Panc1 (cell line): ENCODE results near the gene ACER3. TPM values are rescaled to one million over a fixed set of nuclear protein-coding genes. Genes with fewer than 3 reads are reported as not detected.

Experiments
- ATAC-seq: fragments of 200-7000 bp; cut with Tn5 transposase; 2 replicates; pipeline ENCODE4 v1.9.1; 2020; ENCODE audit warnings: mild to moderate bottlenecking, moderate library complexity
- Bru-seq: library from RNA; stranded (reverse); fragments of 400-500 nt; gene quantifications from one replicate; lab custom pipeline; 2021; lab: Mats Ljungman, UMichigan
- BruChase-seq, 2 experiments: library from RNA; stranded (reverse); fragments of 400-500 nt; gene quantifications; one replicate each; lab custom pipeline; 2021; lab: Mats Ljungman, UMichigan
- BruUV-seq: library from RNA; stranded (reverse); fragments of 400-500 nt; replicated peaks from 2 replicates; lab custom pipeline; 2021; lab: Mats Ljungman, UMichigan
- CTCF ChIA-PET: fragments of 300-600 bp; sonication (Branson Sonifier 250); formaldehyde crosslinking; loops from one replicate; lab custom pipeline; 2022; ENCODE audit warnings: antibody characterized with exemption; lab: Charles Lee
- POLR2A ChIA-PET: fragments of 300-600 bp; sonication (Branson Sonifier 250); formaldehyde crosslinking; loops from one replicate; lab custom pipeline; 2022; ENCODE audit warnings: antibody characterized with exemption; lab: Charles Lee
- DNase-seq: peaks from one replicate; pipeline ENCODE4 v3.0.0-alpha.2; 2010; ENCODE audit warnings: low read depth, low spot score
- H3K27ac ChIP-seq: 2 replicates; pipeline ENCODE4 v1.5.1; 2011; ENCODE audit warnings: mild to moderate bottlenecking, low read length, inconsistent platforms
- H3K27me3 ChIP-seq: fragments of 200-500 bp; sonication (Bioruptor generic); 2 replicates; pipeline ENCODE4 v1.6.0; 2014; ENCODE audit warnings: low read length, inconsistent platforms; ENCODE audit not compliant: control insufficient read depth, insufficient read depth
- H3K36me3 ChIP-seq: fragments of 200-500 bp; sonication (Bioruptor generic); 2 replicates; pipeline ENCODE4 v1.5.1; 2014; ENCODE audit warnings: inconsistent platforms, mild to moderate bottlenecking, low read length, moderate library complexity; ENCODE audit not compliant: control insufficient read depth, insufficient read depth
- H3K4me1 ChIP-seq: 2 replicates; pipeline ENCODE4 v1.5.1; 2011; ENCODE audit warnings: inconsistent platforms, mild to moderate bottlenecking, low read length, moderate library complexity; ENCODE audit not compliant: control insufficient read depth, insufficient read depth
- H3K4me3 ChIP-seq, 2 experiments: 2 replicates each; pipeline ENCODE4 v1.5.1; 2011 to 2012; ENCODE audit warnings: low read depth in 2 of 2, low read length in 2 of 2, mild to moderate bottlenecking in 2 of 2, inconsistent platforms in 1 of 2, moderate library complexity in 1 of 2
- H3K9me3 ChIP-seq: fragments of 200-500 bp; sonication (Bioruptor generic); 2 replicates; pipeline ENCODE4 v1.5.1; 2014; ENCODE audit warnings: low read depth, mild to moderate bottlenecking, inconsistent platforms, low read length, moderate library complexity; ENCODE audit not compliant: control insufficient read depth, insufficient read depth
- POLR2AphosphoS5 ChIP-seq: IDR thresholded peaks from 2 replicates; pipeline ENCODE4 v1.6.1; 2012; ENCODE audit warnings: mild to moderate bottlenecking, low read depth, low read length, moderate library complexity
- SIN3A ChIP-seq: IDR thresholded peaks from 2 replicates; pipeline ENCODE4 v1.6.1; 2012; ENCODE audit warnings: low read depth, mild to moderate bottlenecking, low read length, moderate library complexity, borderline replicate concordance; ENCODE audit not compliant: insufficient read depth
- TCF7L2 ChIP-seq: IDR thresholded peaks from 2 replicates; pipeline ENCODE4 v1.6.1; 2011; ENCODE audit warnings: mild to moderate bottlenecking, low read depth, low read length, inconsistent platforms
- in situ Hi-C: cut with HindIII; loops from 2 replicates; pipeline ENCODE4 v1.10.0; 2016; ENCODE audit warnings: low sequenced_read_pairs, low pct_unique_long_range_greater_than_20kb
- intact Hi-C: fragments of 100-400 bp; cut with micrococcal nuclease; formaldehyde crosslinking; loops from one replicate; pipeline ENCODE4 v1.10.0; 2022; ENCODE audit not compliant: unreplicated experiment
- long read RNA-seq: library from polyadenylated mRNA; unstranded; transcript quantifications from one replicate; pipeline ENCODE4 v2.0.0, GENCODE V29; 2021; ENCODE audit not compliant: unreplicated experiment
- polyA plus RNA-seq: library from polyadenylated mRNA; unstranded; fragments of >200 nt; gene quantifications from one replicate; pipeline ENCODE4 v1.2.1, GENCODE V29; 2012; ENCODE audit warnings: missing spikeins; ENCODE audit not compliant: insufficient read length
- total RNA-seq: library from RNA; stranded (reverse); gene quantifications from one replicate; pipeline ENCODE4 v1.2.1, GENCODE V29; 2021; ENCODE audit not compliant: unreplicated experiment
- TF ChIP-seq, protein P1 (sequence below): fragments of 450-650 bp; IDR thresholded peaks from 2 replicates; pipeline ENCODE4 v1.5.1; 2017; ENCODE audit warnings: mild to moderate bottlenecking
- TF ChIP-seq, protein P2 (sequence below), 2 experiments: IDR thresholded peaks; 2 replicates each; pipeline ENCODE4 v1.6.1; 2011 to 2012; ENCODE audit warnings: low read depth in 2 of 2, control low read depth in 1 of 2, low read length in 1 of 2, mild to moderate bottlenecking in 1 of 2, moderate library complexity in 1 of 2; ENCODE audit not compliant: insufficient read depth in 1 of 2

The ACER3 gene
- total RNA-seq, result 41.8 TPM
- 13.2 TPM for polyA plus RNA-seq
- Bru-seq, nascent RNA, result percentile 79 among the genes with signal in this experiment
- BruChase-seq, experiment 1, labeled RNA remaining after a 2-hour chase, result percentile 76 among the genes with signal in this experiment
- BruChase-seq, experiment 2, labeled RNA remaining after a 6-hour chase, result percentile 79 among the genes with signal in this experiment
- long read RNA-seq, full-length matches to known transcripts, result 46 of 65 reads
- long read RNA-seq, partial matches to known transcripts, result 4 of 65 reads
- long read RNA-seq, other reads (novel, unspliced or antisense), result 15 of 65 reads

DNA sequence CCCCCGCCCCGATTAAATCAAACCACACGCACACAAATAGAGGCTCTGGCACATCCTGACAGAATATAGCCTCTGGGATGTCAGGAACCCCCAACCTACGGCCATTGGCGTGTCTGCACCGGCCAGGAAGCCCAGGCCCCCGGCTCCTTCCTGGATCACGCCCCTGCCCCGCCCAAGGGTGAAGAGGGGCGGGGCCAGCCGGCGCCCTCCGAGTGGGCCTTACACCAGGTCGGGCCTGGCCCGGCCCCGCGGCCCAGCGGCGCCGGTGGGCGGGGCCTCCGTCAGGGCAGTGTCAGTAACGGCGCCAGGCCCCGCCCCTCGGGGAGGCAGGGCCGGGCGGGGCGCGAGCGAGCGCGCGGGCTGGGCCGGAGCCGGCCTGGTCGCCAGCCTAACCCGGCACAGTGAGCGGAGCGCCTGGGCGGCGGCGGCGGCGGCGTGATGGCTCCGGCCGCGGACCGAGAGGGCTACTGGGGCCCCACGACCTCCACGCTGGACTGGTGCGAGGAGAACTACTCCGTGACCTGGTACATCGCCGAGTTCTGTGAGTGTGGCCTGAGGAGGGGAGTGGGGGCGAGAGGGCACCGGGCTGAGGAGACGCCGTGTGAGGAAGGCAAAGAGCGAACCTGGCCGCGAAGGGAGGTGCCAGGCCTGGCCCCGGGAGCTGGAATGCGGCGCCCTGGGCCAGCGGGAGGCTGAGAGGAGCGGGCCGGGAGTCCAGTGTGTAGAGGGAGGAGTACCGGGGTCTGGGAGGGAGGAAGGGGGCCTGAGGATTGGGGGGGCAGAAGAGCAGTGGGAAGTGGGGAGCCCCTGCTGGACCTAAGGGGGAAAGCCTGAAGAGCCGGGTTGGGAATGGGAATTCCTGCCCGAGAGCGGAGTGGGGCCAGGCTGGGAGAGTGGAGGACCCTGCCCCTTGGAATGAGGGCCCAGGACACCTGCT, at the start of gene ACER3:
TSS of gene ACER3 (plus strand) at position 380 of the 937 bp plus-strand sequence. CDS start at position 439, 59 bp downstream.
- CTCF ChIA-PET, result interaction anchor here (0.6 to 1.2 kb wide), 3 partner anchors 8 to 570 kb away, joined by 3 to 11 read pairs (median 6); no protein-coding TSS in a partner anchor
- POLR2A ChIA-PET, result no interaction called here
- intact Hi-C loops, result no loop called here
- H3K9me3 ChIP-seq, result no peaks in the 10 kb centered on the region
- BruUV-seq, result no TSS peak
- no peaks in the 10 kb centered on the region; the same call in 1 of the 2 replicates for H3K36me3 ChIP-seq
- in situ Hi-C loops, result no loop called here
- TF ChIP-seq, protein P1, sequence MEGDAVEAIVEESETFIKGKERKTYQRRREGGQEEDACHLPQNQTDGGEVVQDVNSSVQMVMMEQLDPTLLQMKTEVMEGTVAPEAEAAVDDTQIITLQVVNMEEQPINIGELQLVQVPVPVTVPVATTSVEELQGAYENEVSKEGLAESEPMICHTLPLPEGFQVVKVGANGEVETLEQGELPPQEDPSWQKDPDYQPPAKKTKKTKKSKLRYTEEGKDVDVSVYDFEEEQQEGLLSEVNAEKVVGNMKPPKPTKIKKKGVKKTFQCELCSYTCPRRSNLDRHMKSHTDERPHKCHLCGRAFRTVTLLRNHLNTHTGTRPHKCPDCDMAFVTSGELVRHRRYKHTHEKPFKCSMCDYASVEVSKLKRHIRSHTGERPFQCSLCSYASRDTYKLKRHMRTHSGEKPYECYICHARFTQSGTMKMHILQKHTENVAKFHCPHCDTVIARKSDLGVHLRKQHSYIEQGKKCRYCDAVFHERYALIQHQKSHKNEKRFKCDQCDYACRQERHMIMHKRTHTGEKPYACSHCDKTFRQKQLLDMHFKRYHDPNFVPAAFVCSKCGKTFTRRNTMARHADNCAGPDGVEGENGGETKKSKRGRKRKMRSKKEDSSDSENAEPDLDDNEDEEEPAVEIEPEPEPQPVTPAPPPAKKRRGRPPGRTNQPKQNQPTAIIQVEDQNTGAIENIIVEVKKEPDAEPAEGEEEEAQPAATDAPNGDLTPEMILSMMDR, result peak; percentile 50
- TF ChIP-seq, protein P2, sequence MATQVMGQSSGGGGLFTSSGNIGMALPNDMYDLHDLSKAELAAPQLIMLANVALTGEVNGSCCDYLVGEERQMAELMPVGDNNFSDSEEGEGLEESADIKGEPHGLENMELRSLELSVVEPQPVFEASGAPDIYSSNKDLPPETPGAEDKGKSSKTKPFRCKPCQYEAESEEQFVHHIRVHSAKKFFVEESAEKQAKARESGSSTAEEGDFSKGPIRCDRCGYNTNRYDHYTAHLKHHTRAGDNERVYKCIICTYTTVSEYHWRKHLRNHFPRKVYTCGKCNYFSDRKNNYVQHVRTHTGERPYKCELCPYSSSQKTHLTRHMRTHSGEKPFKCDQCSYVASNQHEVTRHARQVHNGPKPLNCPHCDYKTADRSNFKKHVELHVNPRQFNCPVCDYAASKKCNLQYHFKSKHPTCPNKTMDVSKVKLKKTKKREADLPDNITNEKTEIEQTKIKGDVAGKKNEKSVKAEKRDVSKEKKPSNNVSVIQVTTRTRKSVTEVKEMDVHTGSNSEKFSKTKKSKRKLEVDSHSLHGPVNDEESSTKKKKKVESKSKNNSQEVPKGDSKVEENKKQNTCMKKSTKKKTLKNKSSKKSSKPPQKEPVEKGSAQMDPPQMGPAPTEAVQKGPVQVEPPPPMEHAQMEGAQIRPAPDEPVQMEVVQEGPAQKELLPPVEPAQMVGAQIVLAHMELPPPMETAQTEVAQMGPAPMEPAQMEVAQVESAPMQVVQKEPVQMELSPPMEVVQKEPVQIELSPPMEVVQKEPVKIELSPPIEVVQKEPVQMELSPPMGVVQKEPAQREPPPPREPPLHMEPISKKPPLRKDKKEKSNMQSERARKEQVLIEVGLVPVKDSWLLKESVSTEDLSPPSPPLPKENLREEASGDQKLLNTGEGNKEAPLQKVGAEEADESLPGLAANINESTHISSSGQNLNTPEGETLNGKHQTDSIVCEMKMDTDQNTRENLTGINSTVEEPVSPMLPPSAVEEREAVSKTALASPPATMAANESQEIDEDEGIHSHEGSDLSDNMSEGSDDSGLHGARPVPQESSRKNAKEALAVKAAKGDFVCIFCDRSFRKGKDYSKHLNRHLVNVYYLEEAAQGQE (IDR thresholded peaks at IDR 0.05; ENCODE audit: insufficient read depth in 1 of 2, low read depth in 2 of 2, low read length in 1 of 2), result 0 out of 4 replicates have a peak, but pooled peaks of 1 of the 2 experiments have one; percentile 26
- TF ChIP-seq SIN3A (peak; percentile 78; the same call in 1 of the 2 replicates), TCF7L2 (no peak), POLR2AphosphoS5 (peak; percentile 71; the same call in 1 of the 2 replicates)
- DNase-seq (peak; percentile 63), ATAC-seq (peak; percentile 99)
- H3K4me3 ChIP-seq, result peak within 1 kb of the TSS; percentile 67 to 71
- H3K4me1 ChIP-seq, result peaks cover 13% of the 10 kb centered on the region
- H3K27ac ChIP-seq, result peak within 1 kb of the TSS; percentile 89
- no peaks in the 10 kb centered on the region for H3K27me3 ChIP-seq

DNA sequence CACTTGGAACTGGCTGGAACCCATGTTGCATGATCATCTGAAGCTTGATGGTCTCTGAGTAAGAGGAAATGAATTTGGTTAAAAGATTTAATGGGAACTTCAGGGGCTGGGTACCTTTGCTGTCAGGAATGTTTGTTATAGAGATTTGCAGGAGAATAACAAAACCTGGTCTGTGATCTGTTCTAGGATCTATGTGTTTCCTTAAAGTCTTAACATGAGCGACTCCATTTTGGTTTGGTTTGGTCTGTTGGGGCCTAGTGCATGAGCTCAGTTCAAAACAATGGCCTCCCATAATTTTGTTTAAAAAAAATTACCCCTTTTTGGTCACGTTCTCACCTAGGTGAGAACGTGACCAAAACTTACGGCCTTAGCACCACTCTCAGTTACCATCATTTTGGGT, 49.5 kb upstream of the ACER3 start:
- ChIA-PET POLR2A (no interaction called here), CTCF (interaction anchor here (0.7 to 6.9 kb wide), 3 partner anchors 15 to 108 kb away, joined by 7 to 42 read pairs (median 7); no protein-coding TSS in a partner anchor)
- no peak for TF ChIP-seq POLR2AphosphoS5
- no peak for TF ChIP-seq SIN3A
- TF ChIP-seq, protein P2 (IDR thresholded peaks at IDR 0.05; ENCODE audit: insufficient read depth in 1 of 2, low read depth in 2 of 2, low read length in 1 of 2), result no peak
- TF ChIP-seq, protein P1, result no peak
- no peak for TF ChIP-seq TCF7L2
- Histone ChIP-seq H3K4me3 (no peak overlapping the region), H3K4me1 (0 out of 2 replicates have a peak, but pooled peaks cover 4% of the 10 kb centered on the region), H3K27me3 (no peaks in the 10 kb centered on the region), H3K9me3 (peaks cover 12% of the 10 kb centered on the region; the same call in 1 of the 2 replicates), H3K27ac (no peak overlapping the region), H3K36me3 (no peaks in the 10 kb centered on the region)
- BruUV-seq, result no TSS peak
- in situ Hi-C loops (no loop called here), intact Hi-C loops (no loop called here)
- no peak for ATAC-seq
- no peak for DNase-seq
